ENCODE measurements around the gene MACROD1. TPM values are rescaled to one million over a fixed set of nuclear protein-coding genes. Genes with fewer than 3 reads are reported as not detected.

Gene MACROD1
- total and polyA plus RNA-seq, 10 of the 15 experiments (the other 5 are each of a cell fraction or from before 2014, with no cell fraction given), result 1.2 to 22.7 (median 11.3) TPM; not detected in 1

- no TSS peak for BruUV-seq (replicated peaks)
- CTCF ChIA-PET, result no interaction called here
These were observed 87.6 kb downstream of the MACROD1 start for GRCh38 chr11:64078284-64078683.

GRCh38 chr11:64077607-64078006, 88.3 kb downstream of the MACROD1 start:
- in situ Hi-C loops (cut with MboI) (no loop called here), intact Hi-C loops (cut with micrococcal nuclease; ENCODE audit: unreplicated experiment) (no loop called here)
- H3K36me3 ChIP-seq (ENCODE audit: control insufficient read depth in 2 of 2, insufficient read depth in 2 of 2, low read length in 1 of 2), result no peaks in the 10 kb centered on the region
- no peaks in the 10 kb centered on the region for H3K9me3 ChIP-seq (replicated peaks; ENCODE audit: control insufficient read depth, insufficient read depth, low read length)
- ChIA-PET RAD21 (ENCODE audit: unreplicated experiment) (no interaction called here), SMC1A (ENCODE audit: uncharacterized antibody, unreplicated experiment) (no interaction called here), CTCF (no interaction called here), POLR2A (no interaction called here)
- H3K9ac ChIP-seq (ENCODE audit: control insufficient read depth, insufficient read depth, low read length), result no peak overlapping the region
- 65% methylated on average over 10 of the region's 12 CpGs for WGBS (ENCODE audit: insufficient coverage, insufficient replicate concordance, low lambda C conversion rate, missing lambda C conversion rate)
- no peak overlapping the region for H3K4me2 ChIP-seq (ENCODE audit: control insufficient read depth, insufficient read depth)
- H4K20me1 ChIP-seq (ENCODE audit: control insufficient read depth, insufficient read depth), result no peaks in the 10 kb centered on the region
- no peaks in the 10 kb centered on the region for H3K4me1 ChIP-seq (ENCODE audit: control insufficient read depth, insufficient read depth, low read length)
- ATAC-seq, result no peak
- no peak for DNase-seq (ENCODE audit: low read depth, low spot score)
- H3K79me2 ChIP-seq (ENCODE audit: control insufficient read depth, insufficient read depth, low read length), result no peaks in the 10 kb centered on the region
- H2AFZ ChIP-seq (ENCODE audit: control insufficient read depth, low read depth, low read length), result no peak overlapping the region
- H3K27ac ChIP-seq (ENCODE audit: control insufficient read depth, insufficient read depth), result no peak overlapping the region
- FAIRE-seq, result no peak
- no peaks in the 10 kb centered on the region; a peak in 2 of 4 replicates for H3K27me3 ChIP-seq (replicated peaks in 1 of 2; ENCODE audit: control insufficient read depth in 2 of 2, insufficient read depth in 2 of 2, low read length in 1 of 2)
- no TSS peak for BruUV-seq (replicated peaks)
- no peak overlapping the region for H3K4me3 ChIP-seq
- TF ChIP-seq USF1 (IDR thresholded peaks at IDR 0.05; ENCODE audit: borderline replicate concordance, extremely low read length, insufficient read depth, low read depth, low read length), result no peak
- no peak for TF ChIP-seq YY1 (IDR thresholded peaks at IDR 0.05; ENCODE audit: low read depth, low read length)
- TF ChIP-seq CUX1 (IDR thresholded peaks at IDR 0.05; ENCODE audit: insufficient replicate concordance, low read depth, low read length), result no peak
- TF ChIP-seq LARP7 (IDR thresholded peaks at IDR 0.05), result no peak

More at GRCh38 chr11:64078284-64078683, 87.6 kb downstream of the MACROD1 start:
- no peaks in the 10 kb centered on the region; a peak in 2 of 4 replicates for H3K27me3 ChIP-seq (replicated peaks in 1 of 2; ENCODE audit: control insufficient read depth in 2 of 2, insufficient read depth in 2 of 2, low read length in 1 of 2)
- ChIA-PET SMC1A (ENCODE audit: uncharacterized antibody, unreplicated experiment) (no interaction called here), RAD21 (ENCODE audit: unreplicated experiment) (no interaction called here), POLR2A (no interaction called here)
- H3K27ac ChIP-seq (ENCODE audit: control insufficient read depth, insufficient read depth), result no peak overlapping the region
- ATAC-seq (no peak), DNase-seq (ENCODE audit: low read depth, low spot score) (no peak), FAIRE-seq (no peak)
- H3K4me3 ChIP-seq, result no peak overlapping the region
- in situ Hi-C loops (cut with MboI), result no loop called here
- H3K4me1 ChIP-seq (ENCODE audit: control insufficient read depth, insufficient read depth, low read length), result no peaks in the 10 kb centered on the region
- H3K4me2 ChIP-seq (ENCODE audit: control insufficient read depth, insufficient read depth), result no peak overlapping the region
- no peak overlapping the region for H3K9ac ChIP-seq (ENCODE audit: control insufficient read depth, insufficient read depth, low read length)
- no peaks in the 10 kb centered on the region for H3K79me2 ChIP-seq (ENCODE audit: control insufficient read depth, insufficient read depth, low read length)
- no peaks in the 10 kb centered on the region for H4K20me1 ChIP-seq (ENCODE audit: control insufficient read depth, insufficient read depth)
- no peak for TF ChIP-seq RELB (IDR thresholded peaks at IDR 0.05; ENCODE audit: low read depth)
- TF ChIP-seq POLR2AphosphoS2 (IDR thresholded peaks at IDR 0.05; ENCODE audit: low read depth, low read length), result no peak
- TF ChIP-seq MYC (IDR thresholded peaks at IDR 0.05; ENCODE audit: insufficient read depth, insufficient read length, insufficient replicate concordance, low read length, severe bottlenecking), result no peak
- no peak for TF ChIP-seq SMAD5 (IDR thresholded peaks at IDR 0.05; ENCODE audit: low read depth)
- no peak for TF ChIP-seq KDM1A (IDR thresholded peaks at IDR 0.05; ENCODE audit: borderline replicate concordance)
- TF ChIP-seq HDGF (IDR thresholded peaks at IDR 0.05), result no peak
- TF ChIP-seq MEF2B (IDR thresholded peaks at IDR 0.05; ENCODE audit: partially characterized antibody, poor library complexity, severe bottlenecking), result no peak
- TF ChIP-seq ZNF274 (IDR thresholded peaks at IDR 0.05; ENCODE audit: insufficient read depth, insufficient read length), result no peak
- WGBS (ENCODE audit: insufficient coverage, insufficient replicate concordance, low lambda C conversion rate, missing lambda C conversion rate), result 44% methylated on average over 11 of the region's 11 CpGs
- H3K9me3 ChIP-seq (replicated peaks; ENCODE audit: control insufficient read depth, insufficient read depth, low read length), result no peaks in the 10 kb centered on the region
- H3K36me3 ChIP-seq (ENCODE audit: control insufficient read depth in 2 of 2, insufficient read depth in 2 of 2, low read length in 1 of 2), result no peaks in the 10 kb centered on the region
- H2AFZ ChIP-seq (ENCODE audit: control insufficient read depth, low read depth, low read length), result no peak overlapping the region
- intact Hi-C loops (cut with micrococcal nuclease; ENCODE audit: unreplicated experiment), result no loop called here

Data from GM12878 (cell line).